Naive thymus-derived CD4-positive, alpha-beta T cell (primary cell): ENCODE measurements around the gene SLC44A1. TPM values are rescaled to one million over a fixed set of nuclear protein-coding genes. Genes with fewer than 3 reads are reported as not detected.

Experiments
- ATAC-seq: fragments of 150-1000 bp; cut with Tn5 transposase; 2 replicates; pipeline ENCODE4 v1.10.0; 2021; ENCODE audit warnings: mild to moderate bottlenecking, moderate library complexity
- CTCF ChIA-PET: fragments of 350-600 bp; sonication (Branson Sonifier 250); formaldehyde crosslinking; loops from one replicate; lab custom pipeline; 2021; ENCODE audit warnings: antibody characterized with exemption; lab: Charles Lee
- POLR2A ChIA-PET: fragments of 350-600 bp; sonication (Branson Sonifier 250); formaldehyde crosslinking; loops from one replicate; lab custom pipeline; 2021; ENCODE audit warnings: antibody characterized with exemption, inconsistent platforms; lab: Charles Lee
- DNase-seq, 9 donors: peaks; one replicate each; pipeline versions ENCODE4 v3.0.0 to v3.0.0-alpha.2; 2020 to 2022; ENCODE audit warnings: mixed read lengths in 1 of 9
- H3K27ac ChIP-seq: one replicate; pipeline ENCODE4 v1.7.0; 2013; ENCODE audit warnings: mild to moderate bottlenecking, low read depth, low read length, moderate library complexity
- H3K27me3 ChIP-seq, 2 donors: one replicate each; pipeline ENCODE4 v1.7.0; 2013; ENCODE audit warnings: low read length in 2 of 2, mild to moderate bottlenecking in 2 of 2, moderate library complexity in 2 of 2; ENCODE audit not compliant: control insufficient read depth in 2 of 2, insufficient read depth in 2 of 2
- H3K36me3 ChIP-seq, 3 experiments: 1 replicate in 2 of 3; 2 replicates in 1 of 3; pipeline ENCODE4 v1.7.0; 2013; ENCODE audit warnings: low read length in 3 of 3, mild to moderate bottlenecking in 3 of 3, moderate library complexity in 1 of 3; ENCODE audit not compliant: insufficient read depth in 3 of 3, control insufficient read depth in 2 of 3
- H3K4me1 ChIP-seq, 2 donors: one replicate each; pipeline ENCODE4 v1.7.0; 2013; ENCODE audit warnings: low read length in 2 of 2, mild to moderate bottlenecking in 2 of 2, moderate library complexity in 1 of 2; ENCODE audit not compliant: control insufficient read depth in 2 of 2, insufficient read depth in 2 of 2
- H3K4me3 ChIP-seq: 2 replicates; pipeline ENCODE4 v1.7.0; 2013; ENCODE audit warnings: mild to moderate bottlenecking, low read length
- H3K9me3 ChIP-seq, 3 experiments: 1 replicate in 2 of 3; 2 replicates in 1 of 3; pipeline ENCODE4 v1.7.0; 2013; ENCODE audit warnings: low read length in 3 of 3; ENCODE audit not compliant: control insufficient read depth in 2 of 3
- H3K27ac Mint-ChIP-seq, 9 donors: one replicate each; pipeline ENCODE4 v1.8.0; 2020 to 2022; ENCODE audit warnings: mixed read lengths in 9 of 9, mild to moderate bottlenecking in 8 of 9, moderate library complexity in 5 of 9, inconsistent platforms in 2 of 9
- H3K27me3 Mint-ChIP-seq, 5 donors: one replicate each; pipeline ENCODE4 v1.8.0; 2021 to 2022; ENCODE audit warnings: mixed read lengths in 5 of 5, mild to moderate bottlenecking in 1 of 5
- H3K36me3 Mint-ChIP-seq, 5 donors: one replicate each; pipeline ENCODE4 v1.8.0; 2020 to 2022; ENCODE audit warnings: mixed read lengths in 5 of 5, mild to moderate bottlenecking in 3 of 5, inconsistent platforms in 1 of 5
- H3K4me1 Mint-ChIP-seq, 7 donors: one replicate each; pipeline ENCODE4 v1.8.0; 2020 to 2022; ENCODE audit warnings: mixed read lengths in 7 of 7, mild to moderate bottlenecking in 3 of 7, inconsistent platforms in 1 of 7
- H3K4me3 Mint-ChIP-seq, 10 donors: one replicate each; pipeline ENCODE4 v1.8.0; 2020 to 2022; ENCODE audit warnings: mild to moderate bottlenecking in 10 of 10, mixed read lengths in 10 of 10, moderate library complexity in 6 of 10, inconsistent platforms in 2 of 10
- H3K9me3 Mint-ChIP-seq, 11 donors: one replicate each; pipeline ENCODE4 v1.8.0; 2020 to 2022; ENCODE audit warnings: mixed read lengths in 11 of 11, mild to moderate bottlenecking in 4 of 11, inconsistent platforms in 1 of 11, moderate library complexity in 1 of 11
- intact Hi-C, 2 donors: fragments of 100-400 bp; cut with micrococcal nuclease; formaldehyde crosslinking; loops; one replicate each; pipeline ENCODE4 v1.15.1; 2023
- polyA plus RNA-seq, 2 donors: library from polyadenylated mRNA; unstranded; fragments of 300-500 nt; fragmentation: Illumina TruSeq; gene quantifications; one replicate each; pipeline ENCODE4 v1.2.3, GENCODE V29; 2021
- total RNA-seq, 6 experiments: library from RNA in 5 of 6; stranded (reverse) in 5 of 6; gene quantifications; 1 replicate in 5 of 6; 2 replicates in 1 of 6; pipeline ENCODE4 v1.2.3 and lab custom pipeline; 2021 to 2026

The SLC44A1 gene
- total and polyA plus RNA-seq, 7 experiments from 2014 or later, result 7.7 to 21.8 (median 13.7) TPM

GRCh38 chr9:105330201-105330600 is 85.8 kb downstream of the SLC44A1 start:
- Histone ChIP-seq H3K4me3 (no peak overlapping the region), H3K27me3 (no peaks in the 10 kb centered on the region), H3K36me3 (no peaks in the 10 kb centered on the region), H3K4me1 (no peaks in the 10 kb centered on the region), H3K27ac (no peak overlapping the region), H3K9me3 (no peaks in the 10 kb centered on the region)
- Mint-ChIP-seq H3K27me3 (no peaks in the 10 kb centered on the region), H3K36me3 (peaks cover 0 to 15% (median 9%) of the 10 kb centered on the region in 5 donors), H3K4me1 (peaks cover 0 to 9% (median 0%) of the 10 kb centered on the region in 7 donors), H3K27ac (no peak overlapping the region), H3K4me3 (no peak overlapping the region), H3K9me3 (no peaks in the 10 kb centered on the region)
- intact Hi-C loops, result no loop called here
- DNase-seq (no peak), ATAC-seq (no peak)
- CTCF ChIA-PET, result no interaction called here
- POLR2A ChIA-PET, result no interaction called here

- intact Hi-C loops, result no loop called here
These were observed 86.3 kb downstream of the SLC44A1 start for GRCh38 chr9:105330755-105331154.

DNA sequence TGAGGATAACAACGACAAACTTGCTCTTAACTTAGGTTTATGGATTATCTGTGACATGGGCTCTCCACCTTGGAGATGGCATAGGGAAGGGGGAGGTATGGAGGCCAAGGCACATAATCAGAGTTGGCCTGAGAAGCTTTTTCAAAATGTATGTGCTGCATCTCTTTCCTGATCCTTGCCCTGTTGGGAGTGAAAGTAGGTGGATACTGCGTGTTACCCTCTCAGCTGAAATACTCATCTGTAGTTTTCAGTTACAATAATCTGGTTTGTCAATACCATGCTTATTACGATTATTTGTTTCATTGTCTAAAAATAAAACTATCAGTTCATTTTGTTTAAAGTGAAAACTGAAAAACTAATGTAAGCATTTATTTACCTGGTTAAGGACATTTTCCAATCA is 86.7 kb downstream of the SLC44A1 start:
- Histone ChIP-seq H3K27me3 (no peaks in the 10 kb centered on the region), H3K27ac (no peak overlapping the region), H3K36me3 (peaks cover 0 to under 1% (median 0%) of the 10 kb centered on the region in 3 experiments), H3K4me3 (no peak overlapping the region), H3K9me3 (no peaks in the 10 kb centered on the region), H3K4me1 (no peaks in the 10 kb centered on the region)
- ChIA-PET CTCF (no interaction called here), POLR2A (no interaction called here)
- DNase-seq (no peak), ATAC-seq (no peak)
- Mint-ChIP-seq H3K9me3 (no peaks in the 10 kb centered on the region), H3K4me1 (peaks cover 0 to 9% (median 0%) of the 10 kb centered on the region in 7 donors), H3K27me3 (no peaks in the 10 kb centered on the region), H3K36me3 (peaks cover 0 to 21% (median 13%) of the 10 kb centered on the region in 5 donors), H3K27ac (no peak overlapping the region), H3K4me3 (no peak overlapping the region)
- intact Hi-C loops, result no loop called here

More at GRCh38 chr9:105330755-105331154, 86.3 kb downstream of the SLC44A1 start:
- DNase-seq, result no peak
- peaks cover 0 to 19% (median 13%) of the 10 kb centered on the region in 5 donors for H3K36me3 Mint-ChIP-seq
- POLR2A ChIA-PET, result no interaction called here
- Histone ChIP-seq H3K27me3 (no peaks in the 10 kb centered on the region), H3K4me3 (no peak overlapping the region), H3K36me3 (no peaks in the 10 kb centered on the region), H3K27ac (no peak overlapping the region), H3K9me3 (no peaks in the 10 kb centered on the region), H3K4me1 (no peaks in the 10 kb centered on the region)
- CTCF ChIA-PET, result no interaction called here
- no peaks in the 10 kb centered on the region for H3K9me3 Mint-ChIP-seq
- no peak overlapping the region for H3K4me3 Mint-ChIP-seq
- ATAC-seq, result no peak
- no peaks in the 10 kb centered on the region for H3K27me3 Mint-ChIP-seq
- peaks cover 0 to 9% (median 0%) of the 10 kb centered on the region in 7 donors for H3K4me1 Mint-ChIP-seq
- H3K27ac Mint-ChIP-seq, result no peak overlapping the region

DNA sequence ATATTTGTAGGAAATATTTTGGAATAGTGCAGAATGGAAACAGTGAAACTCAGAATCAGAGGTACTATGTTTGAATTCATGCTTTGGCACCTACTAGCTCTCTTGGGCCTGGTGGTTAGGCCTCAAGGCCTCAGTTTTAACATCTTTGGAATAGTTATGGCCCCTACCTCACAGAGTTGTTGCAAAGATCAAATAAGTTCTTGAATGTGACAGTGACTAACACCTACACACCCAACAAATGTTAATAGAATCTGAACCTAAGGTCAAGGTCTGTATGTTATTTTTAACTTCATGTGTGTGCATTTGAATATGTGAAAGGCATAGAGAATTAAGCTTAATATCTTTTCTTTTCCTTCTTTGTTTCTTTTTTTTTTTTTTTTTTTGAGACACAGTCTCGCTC is 87.3 kb downstream of the SLC44A1 start:
- DNase-seq, result no peak
- POLR2A ChIA-PET, result no interaction called here
- no peak for ATAC-seq
- no peaks in the 10 kb centered on the region for H3K9me3 ChIP-seq
- Mint-ChIP-seq H3K4me1 (peaks cover 0 to 9% (median 0%) of the 10 kb centered on the region in 7 donors), H3K4me3 (no peak overlapping the region), H3K27me3 (no peaks in the 10 kb centered on the region), H3K36me3 (peaks cover 0 to 23% (median 11%) of the 10 kb centered on the region in 5 donors), H3K27ac (no peak overlapping the region), H3K9me3 (no peaks in the 10 kb centered on the region)
- intact Hi-C loops, result loop anchor here in 1 of 2 donors (1.0 kb wide), 1 partner anchor 14 kb away; no protein-coding TSS in a partner anchor
- CTCF ChIA-PET, result interaction anchor here (0.5 kb wide), 1 partner anchor 34 kb away, joined by 4 read pairs; no protein-coding TSS in a partner anchor
- H3K36me3 ChIP-seq, result peaks cover 0 to 7% (median 0%) of the 10 kb centered on the region in 3 experiments
- H3K4me3 ChIP-seq, result no peak overlapping the region
- H3K27ac ChIP-seq, result no peak overlapping the region
- no peaks in the 10 kb centered on the region for H3K27me3 ChIP-seq
- H3K4me1 ChIP-seq, result no peaks in the 10 kb centered on the region

GRCh38 chr9:105332471-105332870 is 88.0 kb downstream of the SLC44A1 start:
- CTCF ChIA-PET, result interaction anchor here (0.5 kb wide), 1 partner anchor 34 kb away, joined by 4 read pairs; no protein-coding TSS in a partner anchor
- peaks cover 0 to 8% (median 0%) of the 10 kb centered on the region in 7 donors for H3K4me1 Mint-ChIP-seq
- H3K4me3 Mint-ChIP-seq, result no peak overlapping the region

GRCh38 chr9:105333076-105333475 is 88.6 kb downstream of the SLC44A1 start:
- no peak overlapping the region for H3K4me3 Mint-ChIP-seq
- Histone ChIP-seq H3K4me1 (no peaks in the 10 kb centered on the region), H3K9me3 (no peaks in the 10 kb centered on the region), H3K27me3 (no peaks in the 10 kb centered on the region), H3K4me3 (no peak overlapping the region), H3K27ac (no peak overlapping the region), H3K36me3 (peaks cover 0 to 12% (median 0%) of the 10 kb centered on the region in 3 experiments)
- H3K27ac Mint-ChIP-seq, result no peak overlapping the region
- ChIA-PET CTCF (no interaction called here), POLR2A (no interaction called here)
- no peaks in the 10 kb centered on the region for H3K27me3 Mint-ChIP-seq
- ATAC-seq (no peak), DNase-seq (no peak)
- intact Hi-C loops, result no loop called here
- peaks cover 0 to 8% (median 0%) of the 10 kb centered on the region in 7 donors for H3K4me1 Mint-ChIP-seq
- H3K9me3 Mint-ChIP-seq, result no peaks in the 10 kb centered on the region
- peaks cover 2 to 33% (median 13%) of the 10 kb centered on the region in 5 donors for H3K36me3 Mint-ChIP-seq

More at GRCh38 chr9:105332471-105332870, 88.0 kb downstream of the SLC44A1 start:
- H3K9me3 ChIP-seq, result no peaks in the 10 kb centered on the region
- no peaks in the 10 kb centered on the region for H3K27me3 Mint-ChIP-seq
- intact Hi-C loops, result loop anchor here in 1 of 2 donors (1.0 kb wide), 1 partner anchor 13 kb away; no protein-coding TSS in a partner anchor
- POLR2A ChIA-PET, result no interaction called here
- no peak for DNase-seq
- no peak for ATAC-seq
- H3K36me3 ChIP-seq, result peaks cover 0 to 12% (median 0%) of the 10 kb centered on the region in 3 experiments
- H3K36me3 Mint-ChIP-seq, result peaks cover 2 to 27% (median 13%) of the 10 kb centered on the region in 5 donors
- H3K9me3 Mint-ChIP-seq, result no peaks in the 10 kb centered on the region
- H3K4me3 ChIP-seq, result no peak overlapping the region
- H3K27ac Mint-ChIP-seq, result no peak overlapping the region
- no peak overlapping the region for H3K27ac ChIP-seq
- no peaks in the 10 kb centered on the region for H3K4me1 ChIP-seq
- no peaks in the 10 kb centered on the region for H3K27me3 ChIP-seq

DNA sequence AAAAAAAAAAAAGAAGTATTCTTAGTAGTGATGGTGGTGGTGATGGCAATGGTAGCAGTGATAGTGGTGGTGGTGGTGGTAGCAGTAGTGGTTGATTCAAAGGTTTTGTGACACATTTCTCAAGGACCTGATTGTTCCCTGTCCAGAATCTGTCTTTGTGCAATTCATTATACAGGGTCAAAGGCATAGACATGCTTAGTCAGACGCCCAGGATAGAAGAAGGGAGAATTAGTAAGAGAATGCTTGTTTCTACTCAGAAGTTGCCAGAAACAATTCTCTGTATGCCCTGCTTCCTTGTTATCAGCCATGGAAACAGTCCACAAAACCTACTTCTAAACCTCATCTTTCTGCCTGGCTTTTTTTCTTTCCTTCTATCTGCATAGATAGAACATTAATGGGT is 89.4 kb downstream of the SLC44A1 start:
- no peaks in the 10 kb centered on the region for H3K27me3 Mint-ChIP-seq
- CTCF ChIA-PET, result no interaction called here

More for the DNA sequence above, 89.4 kb downstream of the SLC44A1 start:
- Mint-ChIP-seq H3K27ac (no peak overlapping the region), H3K36me3 (peaks cover 2 to 33% (median 13%) of the 10 kb centered on the region in 5 donors), H3K4me1 (peaks cover 0 to 8% (median 0%) of the 10 kb centered on the region in 7 donors), H3K9me3 (no peaks in the 10 kb centered on the region), H3K4me3 (no peak overlapping the region)
- Histone ChIP-seq H3K27ac (no peak overlapping the region), H3K4me3 (no peak overlapping the region), H3K27me3 (no peaks in the 10 kb centered on the region), H3K4me1 (no peaks in the 10 kb centered on the region), H3K9me3 (no peaks in the 10 kb centered on the region), H3K36me3 (peaks cover 0 to 12% (median 0%) of the 10 kb centered on the region in 3 experiments)
- POLR2A ChIA-PET, result no interaction called here
- no peak for DNase-seq
- intact Hi-C loops, result no loop called here
- no peak for ATAC-seq
